HEK293 (cell line): ENCODE results near the gene SET.
A peak's percentile ranks its signal among the peaks of the same experiment; 100 is the strongest.

ENCODE experiments used
- CTCF ChIA-PET: fragments of 350-600 bp; formaldehyde crosslinking; extraction: SDS; loops from one replicate; lab custom pipeline; 2021; ENCODE audit warnings: antibody characterized with exemption; lab: Yijun Ruan, JAX
- POLR2A ChIA-PET: fragments of 300-600 bp; formaldehyde crosslinking; extraction: SDS; loops from one replicate; lab custom pipeline; 2020; ENCODE audit warnings: antibody characterized with exemption, inconsistent platforms; lab: Yijun Ruan, JAX
- H3K27ac ChIP-seq: fragments of 200-500 bp; sonication (Bioruptor generic); 2 replicates; pipeline ENCODE4 v1.5.1; 2014; ENCODE audit warnings: low read depth, low read length, control low read depth, inconsistent platforms; ENCODE audit errors: extremely low read depth
- H3K36me3 ChIP-seq, 2 experiments: fragments of 200-500 bp in 1 of 2; sonication (Bioruptor generic) in 1 of 2; 1 replicate in 1 of 2; 2 replicates in 1 of 2; pipeline ENCODE4 v1.5.1; 2014 to 2017; ENCODE audit warnings: inconsistent platforms in 2 of 2, low read length in 2 of 2; ENCODE audit not compliant: control insufficient read depth in 2 of 2, insufficient read depth in 1 of 2
- H3K4me1 ChIP-seq: fragments of 200-500 bp; sonication (Bioruptor generic); 2 replicates; pipeline ENCODE4 v1.5.1; 2014; ENCODE audit warnings: mild to moderate bottlenecking, low read length, inconsistent platforms; ENCODE audit not compliant: control insufficient read depth, insufficient read depth
- H3K4me3 ChIP-seq: 2 replicates; pipeline ENCODE4 v1.5.1; 2011; ENCODE audit warnings: low read depth, mild to moderate bottlenecking, control low read depth, low read length, moderate library complexity
- H3K9me3 ChIP-seq: fragments of 200-500 bp; sonication (Bioruptor generic); 2 replicates; pipeline ENCODE4 v1.5.1; 2014; ENCODE audit warnings: low read depth, low read length, inconsistent platforms; ENCODE audit not compliant: control insufficient read depth, insufficient read depth
- GLI4 ChIP-seq: fragments of 450-650 bp; formaldehyde crosslinking; IDR thresholded peaks from 2 replicates; pipeline ENCODE4 v1.5.1; 2016; ENCODE audit warnings: missing biosample characterization, missing genetic modification characterization
- GLIS2 ChIP-seq: fragments of 450-650 bp; formaldehyde crosslinking; IDR thresholded peaks from 2 replicates; pipeline ENCODE4 v1.5.1; 2016; ENCODE audit warnings: missing biosample characterization, missing genetic modification characterization
- IKZF3 ChIP-seq: fragments of 450-650 bp; IDR thresholded peaks from 2 replicates; pipeline ENCODE4 v1.5.0; 2018; ENCODE audit warnings: missing biosample characterization, mild to moderate bottlenecking, missing genetic modification characterization, moderate library complexity
- OVOL3 ChIP-seq: fragments of 450-650 bp; formaldehyde crosslinking; IDR thresholded peaks from 2 replicates; pipeline ENCODE4 v1.5.1; 2016; ENCODE audit warnings: missing biosample characterization, missing genetic modification characterization
- SCRT1 ChIP-seq: fragments of 450-650 bp; formaldehyde crosslinking; IDR thresholded peaks from 2 replicates; pipeline ENCODE4 v1.5.1; 2016; ENCODE audit warnings: missing biosample characterization, missing genetic modification characterization, borderline replicate concordance
- ZFP37 ChIP-seq: fragments of 450-650 bp; formaldehyde crosslinking; IDR thresholded peaks from 2 replicates; pipeline ENCODE4 v1.5.1; 2016; ENCODE audit warnings: missing biosample characterization, missing genetic modification characterization
- ZFP69B ChIP-seq: fragments of 450-650 bp; formaldehyde crosslinking; IDR thresholded peaks from 2 replicates; pipeline ENCODE4 v1.5.1; 2016; ENCODE audit warnings: missing biosample characterization, missing genetic modification characterization
- ZNF19 ChIP-seq: fragments of 450-650 bp; formaldehyde crosslinking; IDR thresholded peaks from 2 replicates; pipeline ENCODE4; 2016; ENCODE audit warnings: missing biosample characterization, missing genetic modification characterization, low read depth
- ZNF24 ChIP-seq: fragments of 450-650 bp; formaldehyde crosslinking; IDR thresholded peaks from 2 replicates; pipeline ENCODE4 v1.5.1; 2016; ENCODE audit warnings: missing biosample characterization, missing genetic modification characterization
- ZNF248 ChIP-seq: fragments of 450-650 bp; formaldehyde crosslinking; IDR thresholded peaks from 2 replicates; pipeline ENCODE4 v1.5.1; 2017; ENCODE audit warnings: missing biosample characterization, missing genetic modification characterization
- ZNF366 ChIP-seq: fragments of 450-650 bp; formaldehyde crosslinking; conservative IDR thresholded peaks from 2 replicates; pipeline ENCODE4 v1.5.1; 2016; ENCODE audit warnings: missing biosample characterization, missing genetic modification characterization
- ZNF391 ChIP-seq: fragments of 450-650 bp; formaldehyde crosslinking; IDR thresholded peaks from 2 replicates; pipeline ENCODE4 v1.5.1; 2016; ENCODE audit warnings: low read depth, missing biosample characterization, missing genetic modification characterization, borderline replicate concordance
- ZNF555 ChIP-seq: fragments of 450-650 bp; formaldehyde crosslinking; conservative IDR thresholded peaks from 2 replicates; pipeline ENCODE4 v1.5.1; 2017; ENCODE audit warnings: missing biosample characterization, mild to moderate bottlenecking, missing genetic modification characterization, inconsistent platforms
- ZNF624 ChIP-seq: fragments of 450-650 bp; formaldehyde crosslinking; IDR thresholded peaks from 2 replicates; pipeline ENCODE4 v1.5.1; 2017; ENCODE audit warnings: missing biosample characterization, missing genetic modification characterization
- TF ChIP-seq, protein P1 (sequence below): IDR thresholded peaks from 2 replicates; pipeline ENCODE4 v1.6.1; 2011; ENCODE audit warnings: mild to moderate bottlenecking, low read depth, low read length, borderline replicate concordance
- TF ChIP-seq, protein P2 (sequence below): fragments of 450-650 bp; formaldehyde crosslinking; IDR thresholded peaks from 2 replicates; pipeline ENCODE4 v1.5.1; 2016; ENCODE audit warnings: missing biosample characterization, missing genetic modification characterization, borderline replicate concordance
- TF ChIP-seq, protein P3 (sequence below): fragments of 450-650 bp; IDR thresholded peaks from 2 replicates; pipeline ENCODE4 v1.5.1; 2018; ENCODE audit warnings: missing biosample characterization, mild to moderate bottlenecking, missing genetic modification characterization

The SET gene

DNA sequence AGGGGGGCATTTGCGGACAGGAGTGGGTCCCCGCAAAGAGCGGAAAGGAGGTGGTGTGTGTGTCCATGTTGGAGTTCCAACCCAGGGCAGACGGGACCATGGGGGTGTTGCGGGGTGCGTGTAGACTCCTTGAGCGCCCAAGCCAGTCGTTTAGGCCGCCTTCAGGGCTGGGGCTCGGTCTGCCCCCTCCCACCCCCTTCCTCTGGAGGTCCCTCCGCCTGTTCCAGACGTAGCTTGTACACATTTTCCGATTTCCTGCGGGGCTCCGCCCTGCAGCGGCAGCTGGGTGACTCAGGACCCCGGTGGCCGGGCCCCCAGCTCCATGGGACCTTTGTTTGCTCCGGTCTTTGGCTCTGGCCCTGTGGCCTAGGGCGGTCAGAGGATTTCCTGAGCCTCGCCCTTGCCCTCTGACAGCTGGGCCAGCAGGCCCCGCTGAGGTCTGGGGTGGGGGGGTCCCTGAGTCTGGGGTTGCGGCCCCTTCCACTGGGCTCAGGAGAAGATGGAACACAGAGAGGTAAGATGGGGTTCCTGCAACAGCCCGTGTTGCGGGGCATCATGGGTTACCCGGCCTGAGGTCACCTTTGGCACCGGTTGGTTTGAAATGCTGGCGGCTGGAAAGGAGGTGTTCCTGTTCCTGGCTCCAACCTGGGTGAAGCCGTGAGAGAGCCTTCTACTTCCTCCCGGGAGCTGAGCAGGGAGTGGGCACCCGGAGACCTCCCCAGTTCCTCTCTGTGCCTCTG lies 14.8 kb downstream of the SET start (continued):
- TF ChIP-seq ZNF24 (tag by site-specific recombination) (no peak; the same call in 1 of the 2 replicates), IKZF3 (no peak), ZNF555 (tag by site-specific recombination) (no peak), ZFP37 (tag by site-specific recombination) (no peak), ZNF366 (tag by site-specific recombination) (no peak), ZFP69B (no peak), ZNF248 (tag by site-specific recombination) (no peak), ZNF624 (tag by site-specific recombination) (no peak), ZNF19 (tag by site-specific recombination) (no peak)
- TF ChIP-seq, protein P1, sequence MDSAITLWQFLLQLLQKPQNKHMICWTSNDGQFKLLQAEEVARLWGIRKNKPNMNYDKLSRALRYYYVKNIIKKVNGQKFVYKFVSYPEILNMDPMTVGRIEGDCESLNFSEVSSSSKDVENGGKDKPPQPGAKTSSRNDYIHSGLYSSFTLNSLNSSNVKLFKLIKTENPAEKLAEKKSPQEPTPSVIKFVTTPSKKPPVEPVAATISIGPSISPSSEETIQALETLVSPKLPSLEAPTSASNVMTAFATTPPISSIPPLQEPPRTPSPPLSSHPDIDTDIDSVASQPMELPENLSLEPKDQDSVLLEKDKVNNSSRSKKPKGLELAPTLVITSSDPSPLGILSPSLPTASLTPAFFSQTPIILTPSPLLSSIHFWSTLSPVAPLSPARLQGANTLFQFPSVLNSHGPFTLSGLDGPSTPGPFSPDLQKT, result no peak
- TF ChIP-seq, protein P2, sequence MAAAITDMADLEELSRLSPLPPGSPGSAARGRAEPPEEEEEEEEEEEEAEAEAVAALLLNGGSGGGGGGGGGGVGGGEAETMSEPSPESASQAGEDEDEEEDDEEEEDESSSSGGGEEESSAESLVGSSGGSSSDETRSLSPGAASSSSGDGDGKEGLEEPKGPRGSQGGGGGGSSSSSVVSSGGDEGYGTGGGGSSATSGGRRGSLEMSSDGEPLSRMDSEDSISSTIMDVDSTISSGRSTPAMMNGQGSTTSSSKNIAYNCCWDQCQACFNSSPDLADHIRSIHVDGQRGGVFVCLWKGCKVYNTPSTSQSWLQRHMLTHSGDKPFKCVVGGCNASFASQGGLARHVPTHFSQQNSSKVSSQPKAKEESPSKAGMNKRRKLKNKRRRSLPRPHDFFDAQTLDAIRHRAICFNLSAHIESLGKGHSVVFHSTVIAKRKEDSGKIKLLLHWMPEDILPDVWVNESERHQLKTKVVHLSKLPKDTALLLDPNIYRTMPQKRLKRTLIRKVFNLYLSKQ, result no peak
- TF ChIP-seq, all 188 proteins: peak for 8

DNA sequence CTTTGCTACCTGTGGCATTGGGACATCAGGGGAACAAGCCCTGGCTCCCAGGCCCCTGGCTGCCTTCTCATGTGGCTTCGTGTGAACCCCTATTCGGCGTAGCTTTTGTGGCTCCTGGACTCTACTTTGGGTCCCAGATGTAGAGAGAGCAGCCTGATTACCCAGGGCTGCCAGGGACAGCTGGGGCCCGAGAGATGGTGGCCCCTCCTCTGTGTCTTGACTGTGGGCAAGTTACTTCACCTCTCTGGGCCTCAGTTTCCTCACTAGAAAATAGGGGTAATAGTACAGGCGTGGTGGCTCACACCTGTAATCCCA lies 15.3 kb downstream of the SET start:
- ChIA-PET POLR2A (interaction anchor here (1.2 to 3.7 kb wide), 2 partner anchors 18 to 20 kb away, joined by 3 to 22 read pairs; partner anchors contain the start of gene ZDHHC12), CTCF (interaction anchor here (0.7 to 1.4 kb wide), 3 partner anchors 13 to 69 kb away, joined by 3 read pairs; no protein-coding TSS in a partner anchor)
- no peak overlapping the region for H3K4me3 ChIP-seq
- peaks cover 0 to 27% of the 10 kb centered on the region in 2 experiments; a peak in 2 of 3 replicates for H3K36me3 ChIP-seq
- no peaks in the 10 kb centered on the region for H3K4me1 ChIP-seq
- H3K27ac ChIP-seq, result no peak overlapping the region; the same call in 1 of the 2 replicates
- TF ChIP-seq ZFP37 (tag by site-specific recombination), result no peak
- TF ChIP-seq SCRT1 (tag by site-specific recombination), result 0 out of 2 replicates have a peak, but pooled peaks have one; percentile 12
- H3K9me3 ChIP-seq, result no peaks in the 10 kb centered on the region

DNA sequence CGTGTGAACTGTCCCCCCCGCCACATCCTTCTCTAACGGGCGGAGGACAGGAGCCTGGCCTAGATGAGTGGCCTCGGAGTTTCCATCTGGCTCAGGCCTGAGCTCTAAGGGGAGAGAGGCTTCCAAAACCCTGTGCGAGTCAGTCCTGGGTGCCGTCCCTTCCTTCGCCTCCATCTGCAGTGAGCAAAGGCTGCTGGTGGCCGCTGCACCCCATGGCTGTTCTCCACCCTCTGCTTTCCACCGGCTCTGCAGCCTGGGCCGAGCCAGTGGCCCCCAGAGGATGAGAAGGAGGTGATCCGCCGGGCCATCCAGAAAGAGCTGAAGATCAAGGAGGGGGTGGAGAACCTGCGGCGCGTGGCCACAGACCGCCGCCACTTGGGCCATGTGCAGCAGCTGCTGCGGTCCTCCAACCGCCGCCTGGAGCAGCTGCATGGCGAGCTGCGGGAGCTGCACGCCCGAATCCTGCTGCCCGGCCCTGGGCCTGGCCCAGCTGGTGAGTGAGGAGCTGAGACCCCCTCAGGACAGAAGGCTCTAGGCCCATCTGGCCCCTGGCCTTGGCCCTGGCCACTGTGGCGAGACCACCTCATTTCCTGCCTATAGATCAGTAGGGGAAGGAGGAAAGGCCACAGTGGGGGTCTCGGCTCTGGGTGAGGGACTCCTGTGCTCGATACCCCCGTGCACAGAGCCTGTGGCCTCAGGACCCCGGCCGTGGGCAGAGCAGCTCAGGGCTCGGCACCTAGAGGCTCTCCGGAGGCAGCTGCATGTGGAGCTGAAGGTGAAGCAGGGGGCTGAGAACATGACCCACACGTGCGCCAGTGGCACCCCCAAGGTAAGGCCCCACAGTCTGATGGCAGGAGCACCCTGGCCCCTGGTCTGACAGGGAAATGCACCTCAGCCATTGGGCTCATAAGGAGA lies 16.3 kb downstream of the SET start:
- CTCF ChIA-PET, result interaction anchor here (0.7 kb wide), 1 partner anchor 57 kb away, joined by 3 read pairs; no protein-coding TSS in a partner anchor
- Histone ChIP-seq H3K9me3 (no peaks in the 10 kb centered on the region), H3K4me1 (no peaks in the 10 kb centered on the region), H3K36me3 (peaks cover 0 to 27% of the 10 kb centered on the region in 2 experiments; a peak in 2 of 3 replicates), H3K4me3 (no peak overlapping the region), H3K27ac (no peak overlapping the region)
- POLR2A ChIA-PET, result interaction anchor here (1.2 to 3.7 kb wide), 3 partner anchors 8 to 19 kb away, joined by 3 to 22 read pairs (median 10); partner anchors contain the start of gene ZDHHC12
- 0 out of 2 replicates have a peak, but pooled peaks have one; percentile 30 for TF ChIP-seq GLIS2
- TF ChIP-seq, protein P3, sequence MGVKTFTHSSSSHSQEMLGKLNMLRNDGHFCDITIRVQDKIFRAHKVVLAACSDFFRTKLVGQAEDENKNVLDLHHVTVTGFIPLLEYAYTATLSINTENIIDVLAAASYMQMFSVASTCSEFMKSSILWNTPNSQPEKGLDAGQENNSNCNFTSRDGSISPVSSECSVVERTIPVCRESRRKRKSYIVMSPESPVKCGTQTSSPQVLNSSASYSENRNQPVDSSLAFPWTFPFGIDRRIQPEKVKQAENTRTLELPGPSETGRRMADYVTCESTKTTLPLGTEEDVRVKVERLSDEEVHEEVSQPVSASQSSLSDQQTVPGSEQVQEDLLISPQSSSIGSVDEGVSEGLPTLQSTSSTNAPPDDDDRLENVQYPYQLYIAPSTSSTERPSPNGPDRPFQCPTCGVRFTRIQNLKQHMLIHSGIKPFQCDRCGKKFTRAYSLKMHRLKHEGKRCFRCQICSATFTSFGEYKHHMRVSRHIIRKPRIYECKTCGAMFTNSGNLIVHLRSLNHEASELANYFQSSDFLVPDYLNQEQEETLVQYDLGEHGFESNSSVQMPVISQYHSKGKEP (tag by site-specific recombination), result 0 out of 2 replicates have a peak, but pooled peaks have one; percentile 10
- no peak for TF ChIP-seq OVOL3 (tag by site-specific recombination)
- TF ChIP-seq ZNF391 (tag by site-specific recombination), result no peak
- TF ChIP-seq GLI4 (tag by site-specific recombination), result no peak
